Endothelial cell of umbilical vein (primary cell): ENCODE measurements around the gene MBOAT1.

ENCODE experiments used
- CTCF ChIP-seq, 2 donors: IDR thresholded peaks; 1 replicate in 1 of 2; 2 replicates in 1 of 2; pipeline ENCODE4 v1.5.1; 2011; ENCODE audit warnings: low read length in 2 of 2, mild to moderate bottlenecking in 2 of 2, moderate library complexity in 2 of 2, control low read depth in 1 of 2, inconsistent platforms in 1 of 2, low read depth in 1 of 2; ENCODE audit not compliant: insufficient read depth in 1 of 2; ENCODE audit errors: extremely low read depth in 1 of 2
- EZH2 ChIP-seq: IDR thresholded peaks from 2 replicates; pipeline ENCODE4 v1.6.1; 2012; ENCODE audit warnings: borderline replicate concordance, low read depth, mild to moderate bottlenecking, moderate library complexity, low read length, inconsistent platforms; ENCODE audit not compliant: severe bottlenecking
- MYC ChIP-seq: IDR thresholded peaks from one replicate; pipeline ENCODE4 v1.6.1; 2011; ENCODE audit warnings: mild to moderate bottlenecking, low read depth, low read length
- POLR2A ChIP-seq: IDR thresholded peaks from 2 replicates; pipeline ENCODE4 v1.6.1; 2012; ENCODE audit warnings: low read depth, mild to moderate bottlenecking, control low read depth, low read length

- TF ChIP-seq POLR2A (no peak), MYC (no peak), EZH2 (no peak), CTCF (IDR thresholded peaks at IDR 0.05; ENCODE audit: extremely low read depth in 1 of 2, insufficient read depth in 1 of 2, low read depth in 1 of 2, low read length in 2 of 2) (no peak)
These were observed 15.1 kb upstream of the MBOAT1 start for GRCh38 chr6:20227350-20227749.
